A549 treated with CpdA at 1 μM for 4 hours (cell line): ENCODE results near the gene SLC35E4. TPM values are rescaled to one million over a fixed set of nuclear protein-coding genes. Genes with fewer than 3 reads are reported as not detected.

Source experiments
- total RNA-seq: library from RNA; stranded (reverse); fragments of 200-300 nt; extraction: Qiagen RNA extraction; gene quantifications from 5 replicates; pipeline ENCODE4 v1.2.3, GENCODE V29; 2022; ENCODE audit warnings: low read depth

Gene SLC35E4, protein sequence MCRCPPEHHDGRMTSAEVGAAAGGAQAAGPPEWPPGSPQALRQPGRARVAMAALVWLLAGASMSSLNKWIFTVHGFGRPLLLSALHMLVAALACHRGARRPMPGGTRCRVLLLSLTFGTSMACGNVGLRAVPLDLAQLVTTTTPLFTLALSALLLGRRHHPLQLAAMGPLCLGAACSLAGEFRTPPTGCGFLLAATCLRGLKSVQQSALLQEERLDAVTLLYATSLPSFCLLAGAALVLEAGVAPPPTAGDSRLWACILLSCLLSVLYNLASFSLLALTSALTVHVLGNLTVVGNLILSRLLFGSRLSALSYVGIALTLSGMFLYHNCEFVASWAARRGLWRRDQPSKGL
- 5.2 to 7.6 TPM (median 6.4 TPM) in 5 replicates for total RNA-seq

DNA sequence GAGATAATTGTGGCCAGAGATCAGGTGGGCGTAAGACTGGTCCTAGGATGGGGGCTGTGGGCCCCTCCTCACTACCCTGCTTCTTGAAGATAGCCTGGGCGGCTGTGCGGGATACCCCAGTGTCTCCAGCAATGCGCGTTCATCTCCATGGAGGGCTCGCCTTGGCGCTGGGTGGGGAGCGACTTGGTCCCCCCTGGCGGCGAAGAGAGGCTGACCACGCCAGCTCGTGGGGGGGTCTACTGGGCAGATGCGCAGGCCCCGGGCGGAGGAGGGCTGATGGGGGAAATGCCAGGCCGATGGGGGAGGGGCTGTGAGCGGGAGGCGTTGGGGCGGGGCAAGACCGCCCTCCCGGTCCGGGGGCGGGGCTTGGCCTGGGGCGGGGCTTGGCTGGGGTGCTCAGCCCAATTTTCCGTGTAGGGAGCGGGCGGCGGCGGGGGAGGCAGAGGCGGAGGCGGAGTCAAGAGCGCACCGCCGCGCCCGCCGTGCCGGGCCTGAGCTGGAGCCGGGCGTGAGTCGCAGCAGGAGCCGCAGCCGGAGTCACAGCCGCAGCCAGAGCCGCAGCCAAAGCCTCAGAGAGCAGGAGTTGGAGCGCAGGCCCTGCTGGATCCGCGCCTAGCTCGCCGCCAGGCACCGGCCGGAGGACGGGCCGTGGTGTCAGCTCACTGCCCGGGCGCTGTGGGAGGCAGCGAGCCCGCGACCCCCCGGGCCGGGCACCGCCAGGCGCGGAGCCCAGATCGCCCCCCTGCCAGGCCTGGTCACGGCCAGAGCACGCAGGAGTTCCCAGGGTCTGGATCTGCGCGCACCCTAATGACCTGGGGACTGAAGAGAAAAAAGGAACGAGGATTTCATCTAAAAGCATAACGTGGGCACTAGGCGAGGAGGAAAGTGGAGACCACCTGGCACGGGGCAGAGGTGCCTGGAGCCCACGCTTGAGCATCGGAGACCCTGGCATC, at the start of gene SLC35E4:
Gene SLC35E4 (plus strand): TSS at position 509 of the 953 bp plus-strand sequence. CDS start 670 bp downstream, outside the sequence.

DNA sequence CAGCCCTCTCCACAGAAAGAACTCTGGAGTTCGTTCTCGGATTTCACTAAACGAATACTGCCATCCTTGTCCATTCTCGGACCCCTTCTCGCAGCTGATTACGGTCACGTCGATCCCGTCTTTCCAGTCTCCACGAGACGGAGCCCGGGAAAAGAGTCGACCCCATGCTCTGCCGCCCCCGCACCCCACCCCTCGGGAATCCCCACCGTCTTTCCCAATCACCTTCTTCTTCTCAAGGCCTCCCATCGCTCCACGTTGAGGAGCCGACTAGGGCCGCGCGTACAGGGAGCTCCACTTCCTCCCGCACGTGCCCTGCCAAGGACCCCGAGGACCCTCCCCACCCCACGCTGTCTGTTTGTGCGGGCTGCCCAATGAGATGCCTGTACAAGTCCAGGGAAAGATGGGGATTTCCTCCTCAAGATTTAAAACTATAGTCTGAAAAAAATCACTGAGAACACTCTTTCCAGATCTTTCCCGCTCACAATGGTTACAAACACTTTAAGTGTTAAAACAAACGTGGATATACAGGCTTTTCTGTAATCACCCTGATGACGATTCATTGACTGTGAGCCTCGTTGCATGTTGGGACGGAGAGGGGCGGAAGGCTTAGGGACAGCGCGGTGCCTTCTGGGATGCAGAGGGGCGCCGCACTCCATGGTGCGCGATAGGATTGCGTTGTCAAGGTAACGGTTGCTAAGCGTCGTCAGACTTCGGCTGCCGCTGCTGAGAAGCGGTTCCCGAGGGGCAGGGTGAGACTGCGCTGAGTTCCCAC, 43.8 kb upstream of the SLC35E4 start, which contains the start of gene PES1:
Gene PES1 (minus strand): TSS at position 323 of the 772 bp plus-strand sequence. CDS start 77 bp downstream, at position 246.

DNA sequence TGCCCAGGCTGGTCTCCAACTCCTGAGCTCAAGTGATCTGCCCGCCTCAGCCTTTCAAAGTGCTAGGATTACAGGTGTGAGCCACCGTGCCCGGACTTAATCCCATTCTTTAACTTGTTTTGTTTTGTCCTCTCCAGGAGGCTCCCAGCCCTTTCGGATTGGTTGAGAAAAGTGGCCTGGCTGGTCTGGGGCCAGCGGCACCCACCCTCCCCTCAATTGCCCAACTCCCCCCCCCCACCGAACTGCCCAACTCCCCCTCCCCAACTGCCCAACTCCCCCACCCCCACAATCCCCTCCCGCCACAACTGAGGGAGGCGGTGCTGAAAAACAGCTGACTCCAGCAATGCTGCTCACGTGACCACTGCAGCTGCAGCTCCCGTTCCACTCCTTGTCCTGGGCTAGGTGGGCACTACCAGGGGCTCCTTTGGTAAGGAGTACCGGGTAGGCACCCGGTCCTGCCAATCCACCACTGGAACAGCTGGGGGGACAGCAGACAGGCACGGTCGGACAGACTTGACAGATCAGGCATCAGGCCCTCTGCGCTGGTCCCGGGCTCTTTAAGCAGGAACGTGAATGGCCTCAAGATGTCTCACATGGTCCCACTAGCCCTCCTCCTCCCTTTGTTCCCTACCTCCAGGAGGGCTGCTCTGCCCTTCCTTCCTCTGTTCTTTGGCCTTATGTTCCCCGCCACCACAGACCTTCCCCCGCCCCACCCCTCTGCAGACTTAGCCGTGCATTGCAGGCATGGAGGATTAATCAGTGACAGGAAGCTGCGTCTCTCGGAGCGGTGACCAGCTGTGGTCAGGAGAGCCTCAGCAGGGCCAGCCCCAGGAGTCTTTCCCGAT, 28.9 kb upstream of the SLC35E4 start, which contains the start of gene TCN2:
Gene TCN2 (plus strand): TSS at position 720 of the 845 bp plus-strand sequence. CDS start 158 bp downstream, outside the sequence.

DNA sequence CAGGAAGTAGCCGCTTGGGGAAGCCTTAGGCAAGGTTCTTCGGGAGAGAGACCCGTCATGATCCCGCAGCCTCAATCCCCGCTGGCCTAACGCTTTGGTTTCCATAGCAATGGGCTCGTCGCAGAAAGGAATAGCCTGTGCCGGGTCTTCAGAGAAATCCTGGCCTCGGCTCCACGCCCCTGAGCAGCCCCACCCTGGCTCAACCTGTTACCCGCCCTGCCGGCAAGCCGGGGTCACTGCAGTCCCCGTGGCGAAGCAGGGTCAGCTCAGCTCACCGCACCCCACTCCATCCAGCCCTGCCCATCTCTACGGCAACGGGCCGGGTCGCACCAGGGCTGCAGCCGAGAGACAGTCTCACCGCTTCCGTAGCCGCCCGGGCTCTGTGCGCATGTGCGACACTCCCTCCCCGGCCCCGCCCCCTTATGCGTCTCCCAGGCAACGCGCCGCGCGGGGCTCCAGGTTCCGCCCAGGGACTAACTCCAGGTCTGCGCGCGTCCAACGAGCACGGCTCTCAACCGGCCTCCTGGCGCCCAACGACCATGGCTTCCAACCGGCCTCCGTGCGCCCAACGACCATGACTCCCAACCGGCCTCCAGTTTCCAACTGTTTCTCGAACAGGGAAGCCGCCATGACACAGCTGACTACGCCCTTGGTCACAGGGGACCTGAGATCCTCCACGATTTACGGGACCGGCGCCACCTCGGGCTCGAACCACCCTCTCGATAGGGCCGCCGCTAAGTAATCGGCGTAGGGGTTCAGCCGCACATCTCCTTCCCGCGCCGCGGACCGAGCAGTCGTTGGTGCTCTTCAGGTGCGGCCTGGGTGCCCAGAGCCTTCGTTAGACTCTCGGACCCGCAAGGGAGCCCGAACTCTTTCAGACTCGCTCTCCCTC, 32.2 kb downstream of the SLC35E4 start, which contains the start of gene DUSP18:
Gene DUSP18 (minus strand): TSS at position 382 of the 892 bp plus-strand sequence. CDS start 3,872 bp downstream, outside the sequence.

DNA sequence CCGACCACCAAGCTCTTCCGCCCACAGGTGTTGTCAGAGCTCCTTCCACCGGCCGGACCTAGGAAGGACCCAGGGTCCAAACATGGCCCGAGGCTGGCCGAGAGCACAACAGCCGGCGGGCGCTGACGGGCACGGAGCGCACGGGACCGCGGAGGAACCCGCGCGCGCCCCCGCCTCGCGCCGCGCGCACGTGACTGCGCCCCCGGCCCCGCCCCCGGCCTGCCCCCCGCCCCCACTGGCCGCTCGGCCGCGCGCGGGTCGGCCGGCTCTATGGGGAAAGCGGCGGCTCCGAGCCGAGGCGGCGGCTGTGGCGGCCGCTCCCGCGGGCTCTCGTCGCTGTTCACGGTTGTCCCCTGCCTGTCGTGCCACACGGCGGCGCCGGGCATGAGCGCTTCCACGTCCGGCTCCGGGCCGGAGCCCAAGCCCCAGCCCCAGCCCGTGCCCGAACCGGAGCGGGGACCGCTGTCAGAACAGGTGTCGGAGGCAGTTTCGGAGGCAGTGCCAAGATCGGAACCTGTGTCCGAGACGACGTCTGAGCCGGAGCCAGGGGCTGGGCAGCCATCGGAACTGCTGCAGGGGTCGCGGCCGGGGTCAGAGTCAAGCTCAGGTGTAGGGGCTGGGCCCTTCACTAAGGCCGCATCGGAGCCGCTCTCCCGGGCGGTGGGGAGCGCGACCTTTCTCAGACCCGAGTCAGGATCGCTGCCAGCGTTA, 59.2 kb downstream of the SLC35E4 start, which contains the start of gene OSBP2:
Gene OSBP2 (plus strand): TSS at position 235 of the 711 bp plus-strand sequence. CDS start 36 bp downstream, at position 271.

Other genes with a start within 250 kb of the SLC35E4 start
- 16.0 to 20.7 TPM (median 17.3 TPM) in 5 replicates for gene RNF215, start 248.4 kb upstream of the SLC35E4 start, total RNA-seq
- gene SEC14L2, start 238.8 kb upstream of the SLC35E4 start, total RNA-seq, result 18.4 to 36.4 TPM (median 24.9 TPM) in 5 replicates
- gene MTFP1, start 210.0 kb upstream of the SLC35E4 start, total RNA-seq, result 70.1 to 77.3 TPM (median 72.6 TPM) in 5 replicates
- gene SEC14L3, start 163.8 kb upstream of the SLC35E4 start, total RNA-seq, result not detected in 5 replicates
- 4.0 to 6.7 TPM (median 5.1 TPM) in 5 replicates for gene SEC14L4, start 130.1 kb upstream of the SLC35E4 start, total RNA-seq
- not detected in 5 replicates for gene SEC14L6, start 89.0 kb upstream of the SLC35E4 start, total RNA-seq
- 6.6 to 9.7 TPM (median 7.9 TPM) in 5 replicates for gene GAL3ST1, start 61.1 kb upstream of the SLC35E4 start, total RNA-seq
- gene PES1, start 43.9 kb upstream of the SLC35E4 start, total RNA-seq, result 113 to 122 TPM (median 116 TPM) in 5 replicates
- gene TCN2, start 28.6 kb upstream of the SLC35E4 start, total RNA-seq, result 3.7 to 5.5 TPM (median 4.3 TPM) in 5 replicates
- gene DUSP18, start 32.1 kb downstream of the SLC35E4 start, total RNA-seq, result 3.0 to 5.3 TPM (median 4.6 TPM) in 5 replicates
- gene OSBP2, start 59.1 kb downstream of the SLC35E4 start, total RNA-seq, result 12.4 to 15.0 TPM (median 13.1 TPM) in 5 replicates